Amygdala (tissue), 56 donors: ENCODE measurements around the gene HDAC4.

Experiments used
- DNase-seq, 56 donors: peaks; one replicate each; lab custom pipeline; 2025; lab: John Stamatoyannopoulos, UW

The HDAC4 gene

GRCh38 chr2:239070466-239070865, 330.4 kb downstream of the HDAC4 start:
- DNase-seq, result no peak

GRCh38 chr2:239069362-239070333, 331.2 kb downstream of the HDAC4 start:
- peak in 5 of 56 donors; percentile 12 to 33 (median 16) for DNase-seq

DNA sequence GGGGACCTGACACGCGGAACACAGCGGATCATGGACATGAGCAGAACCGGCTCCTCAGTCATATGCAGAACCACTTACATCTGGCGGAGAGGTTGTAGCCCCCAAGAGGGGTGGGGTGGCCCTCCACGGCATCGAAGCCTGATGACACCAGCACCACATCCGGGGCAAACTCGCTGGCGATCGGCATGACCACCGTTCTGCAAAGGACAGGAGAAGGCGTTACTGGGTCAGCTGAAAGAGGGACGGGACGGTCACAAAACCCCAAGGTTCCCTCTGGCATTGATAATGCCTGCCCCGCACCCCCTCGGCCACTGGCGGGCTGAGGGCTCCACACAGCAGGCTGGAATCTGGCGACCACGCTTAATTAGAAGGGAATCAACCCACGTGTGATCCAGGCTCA, 332.4 kb downstream of the HDAC4 start:
- DNase-seq, result no peak

- no peak for DNase-seq
Observed at GRCh38 chr2:239067196-239067865, 333.5 kb downstream of the HDAC4 start.

- DNase-seq, result no peak
Observed at GRCh38 chr2:239066597-239066996, 334.2 kb downstream of the HDAC4 start.

- no peak for DNase-seq
Observed at GRCh38 chr2:239065962-239066361, 334.9 kb downstream of the HDAC4 start.

DNA sequence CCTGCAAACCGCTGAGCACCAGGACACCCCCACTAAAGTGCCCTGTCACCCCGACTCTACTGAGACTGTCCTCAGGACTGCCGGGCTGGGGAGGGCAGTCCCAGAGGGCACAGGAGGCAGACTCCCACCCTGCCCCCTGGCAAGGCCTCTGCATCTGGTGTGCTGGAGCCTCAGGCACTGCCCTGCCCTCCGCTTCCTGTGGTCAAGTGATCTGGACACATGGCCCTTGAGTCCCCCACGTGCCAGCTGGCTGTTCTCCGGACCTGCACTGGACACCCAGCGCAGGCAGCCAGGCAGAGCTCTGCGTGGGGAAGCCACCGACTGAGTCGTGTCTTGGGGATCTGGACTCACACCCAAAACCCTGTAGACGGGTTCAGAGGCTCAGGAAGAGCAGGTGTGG, 335.3 kb downstream of the HDAC4 start:
- peak in 5 of 56 donors; percentile 3 to 50 (median 23) for DNase-seq

DNA sequence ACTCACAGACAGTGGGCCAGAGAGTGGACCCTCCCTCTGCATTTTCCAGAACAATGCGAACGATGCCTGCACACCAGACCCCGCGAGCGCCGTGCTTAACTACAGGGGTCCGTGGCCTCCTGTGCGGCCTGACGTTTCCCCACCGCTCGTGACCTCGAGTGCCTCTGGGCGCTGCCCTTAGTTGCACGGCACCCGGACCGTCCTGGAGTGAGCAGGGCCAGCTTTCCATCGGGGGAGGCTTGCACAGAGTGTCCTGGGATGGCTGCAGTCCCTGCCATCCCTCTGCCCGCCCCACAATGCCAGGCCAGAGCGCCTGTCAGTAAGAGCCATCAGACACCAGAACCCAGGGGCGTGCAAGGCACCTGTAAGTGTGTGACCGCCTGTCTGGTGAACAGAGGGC, 335.9 kb downstream of the HDAC4 start:
- no peak for DNase-seq

GRCh38 chr2:239064253-239064652, 336.6 kb downstream of the HDAC4 start:
- DNase-seq, result no peak

GRCh38 chr2:239062743-239063142, 338.1 kb downstream of the HDAC4 start:
- DNase-seq, result no peak

DNA sequence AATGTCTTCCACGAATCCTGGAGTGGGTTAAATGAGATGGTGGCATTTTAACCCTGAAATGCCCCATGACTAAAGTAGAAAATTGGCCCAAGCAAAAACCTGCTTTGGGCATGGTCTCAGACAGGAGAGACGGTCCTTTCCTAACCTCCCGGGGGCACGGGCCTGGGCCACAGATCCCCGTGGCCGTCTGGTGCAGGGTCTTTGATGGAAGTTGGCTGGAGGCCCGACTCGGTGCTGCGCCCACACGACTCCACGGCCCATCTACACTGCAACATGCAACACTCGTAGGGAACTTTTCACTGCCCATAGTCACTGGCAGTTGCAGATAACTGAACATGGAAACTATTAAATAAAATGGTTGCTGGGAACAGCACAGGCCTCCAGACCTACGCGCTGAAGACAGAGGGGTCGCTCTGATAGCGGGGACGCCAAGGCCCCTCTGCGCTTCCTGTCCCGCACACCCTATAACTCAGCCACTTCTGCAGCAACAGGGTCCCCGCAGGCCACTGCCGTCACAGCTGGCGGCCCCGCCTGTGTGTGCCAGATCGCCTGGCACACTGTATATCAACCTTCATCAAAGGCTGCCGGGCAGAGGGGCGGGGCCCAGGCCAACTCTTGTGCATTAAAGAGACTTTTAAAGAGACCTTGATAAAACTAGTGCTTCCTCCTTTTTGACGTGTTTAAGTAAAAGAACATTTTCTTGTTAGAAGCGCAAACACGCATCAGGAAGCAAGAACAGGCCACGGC, 338.8 kb downstream of the HDAC4 start:
- DNase-seq, result no peak

DNA sequence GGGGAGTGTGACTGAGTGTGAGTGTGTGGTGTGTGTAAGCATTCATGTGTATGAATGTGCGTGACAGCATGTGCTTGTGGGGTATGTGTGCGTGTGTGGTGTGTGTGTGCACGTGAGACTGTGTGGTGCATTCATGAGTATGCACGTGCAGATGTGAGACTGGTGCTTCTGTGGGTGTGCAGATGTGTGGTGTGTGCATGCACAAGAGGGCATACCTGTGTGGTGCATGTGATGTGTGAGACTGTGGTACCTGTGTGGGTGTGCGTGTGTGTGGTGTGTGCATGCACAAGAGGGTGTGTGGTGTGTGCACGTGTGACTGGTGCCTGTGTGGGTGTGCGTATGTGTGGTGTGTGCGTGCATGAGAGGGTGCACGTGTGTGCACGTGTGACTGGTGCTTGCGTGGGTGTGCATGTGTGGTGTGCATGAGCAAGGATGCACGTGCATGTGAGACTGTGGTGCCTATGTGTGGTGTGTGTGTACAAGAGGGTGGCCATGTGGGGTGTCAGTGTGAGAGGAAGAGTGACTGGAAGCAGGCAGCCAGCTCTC, 339.6 kb downstream of the HDAC4 start:
- DNase-seq, result no peak

- no peak for DNase-seq
Observed at GRCh38 chr2:239060676-239061075, 340.1 kb downstream of the HDAC4 start.

GRCh38 chr2:239059854-239060253, 341.0 kb downstream of the HDAC4 start:
- peak in 5 of 56 donors; percentile 17 to 49 (median 20) for DNase-seq

GRCh38 chr2:239058766-239059165, 342.1 kb downstream of the HDAC4 start:
- DNase-seq, result no peak

DNA sequence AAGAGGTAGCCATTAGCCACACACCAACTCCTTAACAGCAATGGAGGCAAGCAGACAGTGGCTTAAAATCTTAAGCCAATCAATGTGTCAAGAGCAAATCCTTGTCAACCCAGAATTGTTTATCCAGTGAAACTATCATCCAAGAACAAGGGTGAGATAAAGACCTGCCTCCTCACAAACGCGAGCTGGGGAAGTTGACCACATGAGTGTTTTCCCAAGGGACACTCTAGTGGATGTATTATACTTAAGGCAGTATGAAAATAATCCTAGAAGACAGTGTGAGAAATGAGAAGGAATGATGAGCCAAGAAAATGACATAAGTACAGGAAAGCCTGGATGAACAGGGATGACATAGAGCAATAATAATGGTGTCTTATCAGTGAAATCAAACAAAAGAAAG, 343.3 kb downstream of the HDAC4 start:
- no peak for DNase-seq

DNA sequence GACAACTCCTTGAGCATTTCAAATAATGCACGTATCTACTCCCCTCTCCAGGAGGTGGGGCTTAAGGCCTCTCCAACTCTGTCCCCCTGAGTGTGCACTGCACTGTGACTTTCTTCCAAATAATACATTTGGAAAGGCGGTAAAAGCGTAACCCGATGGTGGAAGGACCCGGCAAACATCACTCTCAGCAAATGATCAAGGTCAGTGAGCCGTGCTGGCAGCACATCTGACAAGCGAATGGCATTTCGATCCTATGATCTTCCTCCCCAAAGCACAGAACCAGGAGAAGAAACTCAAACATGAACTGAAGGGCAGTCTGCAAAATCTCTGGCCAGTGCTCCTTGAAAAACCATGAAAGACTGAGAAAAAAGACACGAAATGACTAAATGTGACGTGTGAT, 344.2 kb downstream of the HDAC4 start:
- DNase-seq, result no peak

DNA sequence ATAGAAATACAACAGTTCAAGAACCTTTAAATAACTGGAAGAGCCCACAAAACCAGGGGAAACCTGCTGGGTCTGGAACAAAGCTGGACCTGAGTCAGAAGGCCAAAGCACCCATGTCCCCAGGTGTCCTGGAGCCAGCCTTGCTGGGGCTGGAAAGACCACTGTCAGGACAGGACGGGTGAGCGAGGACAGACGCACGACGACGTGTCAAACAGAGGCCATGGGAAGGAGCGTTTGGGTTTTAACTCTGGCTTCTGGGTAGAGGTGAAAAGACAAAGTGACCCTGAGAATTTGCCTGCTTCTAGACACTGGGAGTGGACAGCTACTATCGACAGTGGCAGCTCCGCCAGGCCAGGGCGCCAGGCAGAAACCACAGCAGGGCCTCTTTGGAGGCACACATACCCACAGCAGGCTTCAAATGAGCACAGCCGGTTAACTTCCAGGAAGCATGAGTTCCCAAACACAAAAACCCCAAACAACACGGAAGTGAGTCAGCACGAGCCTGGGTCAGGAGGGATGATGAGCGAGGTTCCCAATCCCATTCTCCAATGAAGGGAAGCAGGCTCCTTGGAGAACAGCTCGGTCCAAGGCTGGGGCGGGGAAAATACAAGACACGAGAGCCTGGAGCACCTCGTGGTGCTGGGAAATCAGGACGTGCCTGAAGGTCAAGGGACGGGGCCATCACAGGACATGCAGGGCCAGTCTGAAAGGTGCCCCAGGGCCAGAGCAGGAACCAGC, 344.9 kb downstream of the HDAC4 start:
- no peak for DNase-seq

DNA sequence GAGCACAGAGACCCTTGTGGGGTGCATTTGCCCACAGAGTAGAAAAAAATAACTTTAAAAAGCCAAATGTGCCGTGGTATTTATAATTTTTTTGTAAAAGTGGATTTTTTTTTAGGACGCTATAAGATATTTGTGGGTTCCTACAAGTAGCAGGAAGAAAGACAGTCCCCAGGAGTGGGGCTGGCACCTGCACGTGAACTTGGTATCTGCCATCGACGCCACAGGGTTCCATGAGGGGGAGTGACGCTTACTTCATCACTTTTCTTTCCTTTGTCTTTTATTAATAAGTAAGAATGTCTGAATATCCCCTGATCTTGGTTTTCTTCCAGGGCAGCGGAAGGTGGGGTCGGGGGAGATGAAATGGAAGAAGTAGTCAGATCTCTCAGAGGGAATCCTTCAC, 345.9 kb downstream of the HDAC4 start:
- DNase-seq, result no peak
